OCI-LY7 (cell line): ENCODE measurements around the gene TNN.

Source experiments
- EZH2phosphoT487 ChIP-seq: fragments of 200-600 bp; sonication (generic); IDR thresholded peaks from 2 replicates; pipeline ENCODE4 v1.6.1; 2018; ENCODE audit warnings: low read depth, borderline replicate concordance, mild to moderate bottlenecking, mixed run types, antibody characterized with exemption, low read length, moderate library complexity, mixed read lengths
- TF ChIP-seq, protein P1 (sequence below): fragments of 200-600 bp; sonication (generic); conservative IDR thresholded peaks from 2 replicates; pipeline ENCODE4 v1.5.1; 2014; ENCODE audit warnings: mild to moderate bottlenecking, antibody characterized with exemption, low read length, moderate library complexity, mixed read lengths

DNA sequence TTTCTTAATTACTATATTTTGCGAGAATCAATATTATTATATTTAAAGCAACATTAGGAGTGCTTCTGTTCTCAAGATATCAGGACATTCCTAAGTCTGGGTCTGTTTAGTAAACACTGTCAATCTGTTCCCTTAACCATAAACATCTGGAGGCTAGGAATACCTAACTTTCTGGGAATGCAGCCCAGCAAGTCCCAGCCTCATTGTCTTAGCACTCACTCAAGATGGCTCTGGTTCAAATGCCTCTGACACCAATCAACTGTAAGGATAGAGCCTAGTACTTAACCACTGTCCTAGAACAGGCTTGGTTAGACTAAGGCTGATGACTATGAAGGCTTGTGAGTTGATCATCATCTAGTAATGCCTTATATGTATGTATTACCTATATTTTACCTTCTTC lies 61.5 kb downstream of the TNN start:
- TF ChIP-seq, protein P1, sequence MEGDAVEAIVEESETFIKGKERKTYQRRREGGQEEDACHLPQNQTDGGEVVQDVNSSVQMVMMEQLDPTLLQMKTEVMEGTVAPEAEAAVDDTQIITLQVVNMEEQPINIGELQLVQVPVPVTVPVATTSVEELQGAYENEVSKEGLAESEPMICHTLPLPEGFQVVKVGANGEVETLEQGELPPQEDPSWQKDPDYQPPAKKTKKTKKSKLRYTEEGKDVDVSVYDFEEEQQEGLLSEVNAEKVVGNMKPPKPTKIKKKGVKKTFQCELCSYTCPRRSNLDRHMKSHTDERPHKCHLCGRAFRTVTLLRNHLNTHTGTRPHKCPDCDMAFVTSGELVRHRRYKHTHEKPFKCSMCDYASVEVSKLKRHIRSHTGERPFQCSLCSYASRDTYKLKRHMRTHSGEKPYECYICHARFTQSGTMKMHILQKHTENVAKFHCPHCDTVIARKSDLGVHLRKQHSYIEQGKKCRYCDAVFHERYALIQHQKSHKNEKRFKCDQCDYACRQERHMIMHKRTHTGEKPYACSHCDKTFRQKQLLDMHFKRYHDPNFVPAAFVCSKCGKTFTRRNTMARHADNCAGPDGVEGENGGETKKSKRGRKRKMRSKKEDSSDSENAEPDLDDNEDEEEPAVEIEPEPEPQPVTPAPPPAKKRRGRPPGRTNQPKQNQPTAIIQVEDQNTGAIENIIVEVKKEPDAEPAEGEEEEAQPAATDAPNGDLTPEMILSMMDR, result no peak
- TF ChIP-seq EZH2phosphoT487, result no peak
